ENCODE measurements around the gene NEDD4L. TPM values are rescaled to one million over a fixed set of nuclear protein-coding genes. Genes with fewer than 3 reads are reported as not detected.
A peak's percentile ranks its signal among the peaks of the same experiment; 100 is the strongest.

The NEDD4L gene
- total RNA-seq, 1 donor from 2014 or later, result 60.2 TPM

DNA sequence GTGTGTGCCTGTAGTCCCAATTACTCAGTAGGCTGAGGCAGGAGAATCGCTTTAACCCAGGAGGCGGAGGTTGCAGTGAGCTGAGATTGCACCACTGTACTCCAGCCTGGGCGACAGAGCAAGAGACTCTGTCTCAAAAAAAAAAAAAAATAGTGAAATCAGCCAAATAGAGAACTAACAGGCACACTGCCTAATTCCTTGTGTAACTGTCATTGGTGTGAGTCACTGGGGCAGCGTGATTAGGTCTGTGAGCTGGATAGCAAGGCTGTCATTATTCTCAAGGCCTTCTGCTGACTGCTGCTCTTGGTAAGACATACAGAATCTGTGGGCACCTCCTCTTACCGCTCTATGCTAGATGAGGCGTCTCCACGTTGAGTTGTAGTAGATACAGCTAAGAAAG lies 270.3 kb downstream of the NEDD4L start:
- peak; percentile 81 for DNase-seq (ENCODE audit: low spot score)

DNA sequence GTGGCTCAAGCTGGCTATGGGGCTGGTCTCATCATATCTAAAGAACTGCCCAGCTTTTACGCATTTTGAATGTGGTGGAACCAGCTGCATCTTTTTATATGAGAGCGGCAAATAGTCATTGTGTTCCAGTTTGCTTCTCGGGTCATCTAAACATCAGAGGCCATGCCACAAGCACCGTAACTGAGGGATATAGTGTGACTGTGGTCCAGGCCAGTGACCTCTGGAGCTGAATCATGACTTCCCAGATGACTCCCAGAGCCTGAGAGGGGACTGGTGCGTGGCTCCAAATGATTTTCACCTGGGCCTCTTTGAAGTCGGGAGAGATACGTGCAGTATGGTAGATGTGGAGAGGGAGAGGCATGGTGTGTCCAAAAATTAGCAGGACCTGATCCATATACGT lies 271.0 kb downstream of the NEDD4L start:
- no peak for DNase-seq (ENCODE audit: low spot score)

DNA sequence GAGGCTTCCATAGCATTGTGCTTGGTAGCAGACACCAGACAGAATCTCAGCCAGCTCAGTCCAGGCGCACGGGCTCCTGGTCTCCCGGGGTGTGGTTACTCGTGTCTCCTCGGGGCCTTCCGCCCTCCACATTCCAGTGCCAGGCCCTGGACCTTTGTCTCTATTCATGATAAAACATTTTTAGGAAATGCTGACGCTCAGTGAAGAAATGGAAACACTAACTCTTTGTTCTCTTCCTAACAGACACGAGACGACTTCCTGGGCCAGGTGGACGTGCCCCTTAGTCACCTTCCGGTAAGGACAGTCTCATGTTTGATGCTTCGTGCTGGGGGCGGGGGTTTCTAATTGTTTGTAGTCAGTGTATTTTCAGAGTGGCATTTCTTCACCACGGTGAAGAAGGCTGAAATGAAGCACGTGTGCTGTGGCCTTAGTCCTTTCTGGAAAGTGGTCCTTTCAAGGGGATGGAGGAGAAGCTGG lies 271.8 kb downstream of the NEDD4L start:
- no peak for DNase-seq (ENCODE audit: low spot score)

DNA sequence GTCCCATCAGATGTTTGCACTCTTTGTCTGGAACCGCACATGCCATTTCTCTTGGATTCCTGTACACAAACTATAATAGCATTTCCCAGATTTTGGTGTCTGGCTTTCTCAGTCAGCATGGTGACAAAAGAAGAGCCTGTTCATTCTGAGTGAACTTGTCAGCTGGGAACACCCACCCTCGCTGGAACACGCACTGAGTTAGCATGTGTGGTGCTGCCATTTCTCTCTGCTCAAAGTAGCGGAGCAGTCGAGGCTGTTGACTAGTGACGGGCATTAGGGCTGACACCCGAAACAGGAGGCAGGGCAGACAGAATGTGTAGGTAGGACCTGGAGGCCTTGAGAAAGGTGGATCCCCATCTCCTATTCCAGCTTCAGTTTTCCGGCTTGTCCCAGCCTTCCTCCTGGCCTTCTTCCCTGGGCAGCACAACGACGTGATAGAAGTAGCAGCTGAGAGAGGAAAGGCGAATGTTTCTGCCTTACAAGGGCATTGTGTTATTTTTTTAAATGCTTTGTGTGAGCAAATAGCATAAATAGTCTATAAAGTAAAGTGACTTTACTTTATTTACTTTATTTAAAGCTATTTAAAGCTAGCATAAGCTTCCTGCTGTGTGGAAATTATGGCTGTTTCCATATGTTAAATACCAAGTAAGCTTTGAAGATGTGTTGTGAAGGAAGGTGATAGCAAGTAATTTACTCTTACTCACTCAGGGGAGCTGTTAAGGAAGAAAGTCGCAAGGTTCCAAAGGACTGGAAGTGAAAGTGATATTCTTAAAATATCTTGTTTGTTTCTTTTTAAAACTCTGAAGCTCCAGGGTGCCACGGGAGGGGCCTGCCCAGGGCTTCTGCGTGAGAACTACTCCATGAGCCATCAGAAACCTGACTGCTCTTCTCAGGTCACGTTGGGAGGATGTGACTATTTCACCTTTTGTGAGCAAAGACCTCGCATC lies 272.6 kb downstream of the NEDD4L start:
- no peak for DNase-seq (ENCODE audit: low spot score)

DNA sequence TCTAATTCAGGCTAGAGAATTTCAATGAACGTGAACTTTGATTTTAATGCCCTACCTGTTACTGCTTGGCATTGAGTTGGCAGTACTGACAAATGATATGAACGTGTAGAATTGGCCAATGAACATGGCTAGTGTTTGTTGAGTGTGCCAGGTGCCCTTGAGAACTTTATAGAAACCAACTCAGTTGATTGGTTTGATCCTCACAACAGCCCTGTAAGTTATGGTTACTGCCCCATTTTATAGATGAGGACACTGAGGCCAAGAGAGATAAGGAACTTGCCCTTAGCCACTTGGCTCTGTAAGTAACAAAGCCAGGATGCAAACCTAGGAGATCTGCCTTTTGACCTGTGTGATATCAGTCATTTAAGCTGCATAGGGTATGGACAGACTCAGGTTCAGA lies 275.7 kb downstream of the NEDD4L start:
- no peak for DNase-seq (ENCODE audit: low spot score)

DNA sequence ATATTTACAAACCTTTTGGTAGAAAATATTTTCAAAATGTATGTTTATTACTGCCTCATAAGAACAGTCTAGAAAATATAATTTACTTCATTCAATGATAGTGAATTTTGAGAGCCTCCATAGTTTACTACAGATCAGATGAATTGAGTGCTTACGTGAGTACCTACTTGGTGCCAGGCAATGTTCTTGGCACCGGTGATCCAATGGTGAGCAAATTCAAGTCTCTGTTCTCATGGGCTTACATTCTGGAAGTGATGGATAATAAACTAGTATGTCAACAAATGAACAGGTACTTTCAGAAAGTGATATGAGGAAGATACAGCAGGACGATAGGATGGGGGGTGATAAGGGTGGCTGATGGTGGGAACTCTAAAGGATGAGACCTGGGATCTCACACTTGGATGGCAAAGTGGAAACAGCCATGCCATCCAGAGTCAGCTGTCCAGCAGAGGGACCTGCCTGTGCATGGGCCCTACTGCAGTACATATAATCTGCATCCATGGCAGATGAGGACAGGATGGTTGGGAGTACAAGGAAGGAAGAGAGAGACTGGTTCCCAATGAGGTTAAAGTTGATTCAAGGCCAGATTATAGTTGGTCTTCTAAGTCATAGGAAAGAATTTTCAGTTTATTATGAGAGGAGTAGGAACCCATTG lies 277.0 kb downstream of the NEDD4L start:
- DNase-seq (ENCODE audit: low spot score), result no peak

DNA sequence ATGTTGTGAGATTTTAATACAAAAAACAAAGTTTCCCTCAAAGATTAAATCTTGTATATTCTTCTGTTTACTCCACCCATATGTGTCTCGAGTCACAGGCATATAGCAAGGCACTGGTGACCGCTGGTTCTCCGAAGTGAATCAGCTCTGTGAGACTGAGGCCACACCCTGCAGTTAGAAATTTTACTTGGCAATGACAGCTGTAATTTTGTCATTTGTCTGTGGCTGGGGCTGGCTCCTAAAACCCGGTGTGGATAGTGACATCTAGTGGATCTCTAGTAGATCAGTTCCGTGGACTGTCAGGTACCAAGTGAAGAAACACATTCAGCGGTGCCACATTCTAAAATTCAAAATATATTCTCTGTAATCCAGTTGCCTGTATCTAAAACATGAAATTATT lies 278.0 kb downstream of the NEDD4L start:
- peak; percentile 88 for DNase-seq (ENCODE audit: low spot score)

DNA sequence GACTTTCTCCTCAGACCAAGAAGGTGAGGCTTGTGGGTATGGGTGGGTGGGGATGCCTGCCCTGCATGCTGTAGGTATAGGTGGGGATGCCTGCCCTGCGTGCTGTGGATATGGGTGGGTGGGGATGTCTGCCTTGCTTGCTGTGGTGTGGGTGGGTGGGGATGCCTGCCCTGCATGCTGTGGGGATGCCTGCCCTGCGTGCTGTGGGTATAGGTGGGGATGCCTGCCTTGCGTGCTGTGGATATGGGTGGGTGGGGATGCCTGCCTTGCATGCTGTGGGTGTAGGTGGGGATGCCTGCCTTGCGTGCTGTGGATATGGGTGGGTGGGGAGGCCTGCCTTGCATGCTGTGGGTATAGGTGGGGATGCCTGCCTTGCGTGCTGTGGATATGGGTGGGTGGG lies 278.4 kb downstream of the NEDD4L start:
- DNase-seq (ENCODE audit: low spot score), result no peak

DNA sequence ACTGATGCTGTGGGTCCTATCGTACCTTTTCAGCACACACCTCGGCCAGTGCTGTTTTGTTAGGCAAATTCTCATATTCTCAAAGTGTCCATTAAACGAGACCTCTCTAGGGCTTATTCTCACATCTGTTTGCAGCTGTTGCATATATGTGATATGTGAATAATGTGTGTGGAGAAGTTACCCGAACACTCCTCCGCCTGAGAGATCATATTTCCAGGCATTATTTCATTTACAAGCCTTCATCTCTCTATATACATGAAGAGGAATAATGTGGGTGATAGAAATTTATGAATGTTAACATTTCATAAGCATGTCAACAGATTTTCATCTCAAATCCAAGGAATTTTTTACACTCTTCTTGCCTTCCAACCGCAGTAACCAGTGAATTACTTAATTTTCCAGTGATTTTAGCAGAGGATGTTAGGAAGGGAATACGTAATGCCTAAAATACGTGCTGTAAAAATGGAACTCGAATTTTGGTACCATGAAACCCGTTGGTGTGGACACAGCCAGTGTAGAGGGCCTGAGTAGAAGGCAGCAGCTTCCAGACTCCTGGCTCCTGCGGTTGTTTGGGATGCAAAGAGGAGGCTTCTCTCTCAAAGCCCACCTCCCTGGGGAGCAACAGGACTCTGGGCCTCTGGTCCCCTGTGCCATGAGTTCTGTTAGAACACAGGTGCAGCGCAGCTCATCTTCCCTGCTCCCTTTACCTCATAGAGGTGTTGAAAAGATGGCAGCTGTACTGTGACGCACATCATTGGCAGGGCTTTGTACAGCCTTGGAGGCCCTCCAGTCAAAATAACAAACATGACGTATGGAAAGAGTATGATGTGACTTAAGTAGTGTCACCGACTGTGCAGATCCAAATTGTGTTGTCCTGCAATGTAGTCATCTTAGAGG lies 280.1 kb downstream of the NEDD4L start:
- no peak for DNase-seq (ENCODE audit: low spot score)

DNA sequence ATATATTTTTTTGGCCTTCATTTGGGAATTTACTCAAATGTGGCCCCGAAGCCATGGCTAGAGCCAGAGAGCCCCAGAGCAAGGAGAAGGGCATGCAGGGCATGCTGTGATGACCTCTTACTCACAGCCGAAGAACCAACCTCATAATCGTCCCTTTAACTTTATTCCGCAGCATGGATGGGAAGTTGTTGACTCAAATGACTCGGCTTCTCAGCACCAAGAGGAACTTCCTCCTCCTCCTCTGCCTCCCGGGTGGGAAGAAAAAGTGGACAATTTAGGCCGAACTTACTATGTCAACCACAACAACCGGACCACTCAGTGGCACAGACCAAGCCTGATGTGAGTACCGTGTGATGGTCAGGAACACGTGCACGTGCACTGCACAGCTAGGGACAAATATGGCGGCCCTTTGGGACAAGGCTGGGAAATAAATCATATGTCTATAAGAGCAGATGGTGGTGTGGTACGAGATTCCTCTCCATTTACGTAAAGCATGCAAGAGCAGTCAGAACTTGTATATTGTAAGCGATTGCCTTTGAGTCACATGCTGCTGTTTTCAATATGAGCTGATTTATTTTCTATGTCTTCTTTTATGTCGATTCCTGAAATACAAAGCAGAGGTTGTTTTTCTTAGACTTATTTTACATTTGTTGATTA lies 280.9 kb downstream of the NEDD4L start:
- DNase-seq (ENCODE audit: low spot score), result no peak

DNA sequence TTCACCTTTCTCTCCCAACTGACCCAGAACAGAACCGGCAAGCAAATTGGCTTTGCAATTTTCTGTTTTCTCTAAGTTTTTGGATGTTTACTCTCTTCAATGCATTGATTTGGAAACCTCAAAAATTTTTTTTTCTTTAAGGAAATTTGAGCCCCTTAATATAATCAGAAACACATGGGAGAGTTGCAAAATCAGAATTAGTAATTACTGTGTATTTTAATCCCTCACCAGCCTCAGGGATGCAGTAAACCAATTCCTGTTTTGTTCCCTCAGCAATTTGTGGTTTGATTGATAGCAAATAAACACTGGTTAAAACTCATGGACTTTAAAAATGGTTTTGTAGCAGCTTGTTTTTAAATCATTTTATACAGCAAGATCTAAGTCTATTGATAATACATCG lies 281.5 kb downstream of the NEDD4L start:
- DNase-seq (ENCODE audit: low spot score), result no peak

DNA sequence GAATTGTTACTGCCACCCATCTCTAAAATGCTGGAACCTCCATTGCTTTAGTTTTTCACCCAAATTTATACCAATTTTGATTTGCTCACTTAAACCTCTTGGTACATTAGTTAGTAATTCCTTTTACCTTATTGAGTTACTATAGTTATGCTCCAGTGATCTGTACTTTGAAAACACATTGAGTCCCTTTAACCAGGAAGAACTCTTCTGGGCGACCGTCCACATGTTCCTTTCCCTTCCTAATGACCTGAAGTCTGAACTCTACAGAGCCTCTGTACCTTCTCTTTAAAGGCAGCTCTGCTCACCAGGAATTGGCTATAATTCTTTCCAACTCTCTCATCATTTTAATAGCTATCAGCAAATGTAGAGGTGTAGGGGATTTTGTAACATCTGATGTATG lies 290.0 kb downstream of the NEDD4L start:
- DNase-seq (ENCODE audit: low spot score), result no peak

DNA sequence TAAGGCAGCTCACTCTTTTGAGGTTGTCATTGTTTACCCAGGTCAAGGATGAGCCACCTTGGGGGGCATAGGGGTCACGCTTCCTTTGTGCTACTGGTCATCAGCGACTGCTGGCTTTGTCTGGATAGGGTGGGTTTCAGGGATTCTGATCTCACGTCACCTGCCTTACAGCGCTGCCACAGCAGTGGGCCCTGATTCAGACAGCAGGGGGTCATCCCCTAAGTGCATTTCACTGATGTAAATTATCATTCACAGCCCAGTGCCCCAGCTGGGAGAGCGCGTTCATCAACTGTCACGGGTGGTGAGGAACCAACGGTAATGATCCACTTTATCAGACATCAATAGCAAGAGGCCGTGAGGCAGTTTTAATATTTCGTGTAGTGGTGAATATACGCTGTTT lies 291.2 kb downstream of the NEDD4L start:
- DNase-seq (ENCODE audit: low spot score), result no peak

DNA sequence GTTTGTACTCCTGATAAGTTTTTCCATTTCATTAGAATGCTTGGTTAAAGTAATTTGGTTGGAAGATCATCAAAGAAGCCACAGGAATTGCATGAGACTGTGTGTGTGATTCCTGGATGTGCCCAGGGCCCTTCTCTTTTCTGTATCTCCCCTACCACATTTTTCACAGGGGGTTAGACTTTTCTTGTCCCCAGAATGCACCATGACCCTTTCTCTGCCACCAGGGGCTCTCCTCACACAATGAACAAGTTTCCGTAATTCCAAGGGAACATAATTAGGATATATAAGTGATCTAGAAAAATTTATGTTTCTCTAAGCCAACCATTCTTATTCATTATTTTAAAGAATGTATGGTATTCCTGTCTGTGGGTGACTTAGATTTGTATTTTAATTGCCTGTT lies 291.8 kb downstream of the NEDD4L start:
- no peak for DNase-seq (ENCODE audit: low spot score)

DNA sequence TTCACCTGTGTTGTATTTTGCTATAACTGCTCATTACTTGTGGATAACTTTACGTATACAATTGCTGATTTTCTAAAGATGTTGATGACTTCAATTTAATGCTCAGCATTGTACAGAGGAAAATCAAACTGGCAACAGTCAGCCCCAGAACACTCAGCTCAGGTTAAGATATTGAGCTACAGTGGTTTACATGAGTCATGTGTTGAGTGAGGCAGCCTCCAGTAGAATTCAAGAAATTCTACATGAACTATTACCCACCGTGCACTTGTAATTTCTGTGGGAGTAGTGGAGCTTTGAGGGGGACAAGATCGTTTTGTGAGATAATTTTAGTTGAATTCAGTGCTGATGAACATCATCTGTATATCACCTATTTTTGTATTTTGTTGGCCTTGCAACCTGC lies 292.6 kb downstream of the NEDD4L start:
- no peak for DNase-seq (ENCODE audit: low spot score)

DNA sequence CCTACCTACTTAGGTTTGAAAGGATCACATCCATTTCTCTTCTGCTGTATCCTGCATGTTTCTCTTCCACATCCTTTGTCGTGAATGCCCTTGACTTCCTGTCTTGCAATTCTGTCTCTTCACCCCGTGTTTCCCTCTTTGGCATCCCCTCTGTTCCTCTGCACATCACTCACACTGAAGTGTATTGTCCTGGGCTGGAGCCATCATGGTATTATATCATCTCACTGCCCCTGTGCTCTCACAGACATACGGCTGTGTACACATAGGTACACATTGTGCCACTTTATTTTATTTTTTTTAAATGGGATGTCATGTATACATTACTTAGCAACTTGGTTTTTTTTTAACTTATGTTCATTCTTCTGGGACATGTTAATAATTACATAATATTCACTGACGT lies 293.3 kb downstream of the NEDD4L start:
- no peak for DNase-seq (ENCODE audit: low spot score)

DNA sequence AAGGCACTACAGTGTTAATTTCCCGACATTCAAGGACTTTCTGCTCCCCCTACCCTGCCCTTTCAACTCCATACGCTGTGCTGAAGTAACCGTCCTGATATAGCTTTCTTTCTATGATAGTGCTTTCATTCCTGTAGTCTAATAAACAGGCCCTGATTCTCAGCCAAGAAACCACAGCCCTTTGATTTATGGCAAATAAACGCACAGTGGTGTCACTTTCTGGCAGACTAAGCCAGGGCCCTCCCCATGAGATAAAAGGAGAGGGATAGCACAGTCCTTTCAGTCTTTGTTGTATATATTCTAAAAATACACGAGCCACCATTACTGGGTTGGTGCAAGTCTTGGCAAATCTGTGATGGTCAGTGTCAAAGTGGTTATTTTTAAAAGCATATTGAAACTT lies 293.7 kb downstream of the NEDD4L start:
- peak; percentile 81 for DNase-seq (ENCODE audit: low spot score)

DNA sequence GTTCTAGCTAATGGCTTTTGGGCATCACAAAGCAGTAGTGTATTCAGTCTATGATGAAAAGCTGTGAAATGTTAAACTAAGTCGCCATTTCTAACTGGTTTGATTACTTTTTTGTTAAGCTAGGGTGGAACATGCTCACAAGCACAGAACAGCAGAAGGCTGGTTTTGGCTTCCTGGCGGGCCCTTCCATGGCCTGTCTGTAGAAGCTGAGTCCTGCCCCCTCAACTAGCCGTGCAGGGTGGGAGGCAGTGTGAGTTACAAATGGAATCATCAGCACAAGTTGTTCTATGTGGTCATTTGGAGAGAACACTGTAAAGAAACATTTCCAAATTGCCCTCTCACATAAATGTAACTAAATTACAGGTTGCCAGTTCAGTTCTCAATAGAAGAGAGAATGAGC lies 294.1 kb downstream of the NEDD4L start:
- no peak for DNase-seq (ENCODE audit: low spot score)

DNA sequence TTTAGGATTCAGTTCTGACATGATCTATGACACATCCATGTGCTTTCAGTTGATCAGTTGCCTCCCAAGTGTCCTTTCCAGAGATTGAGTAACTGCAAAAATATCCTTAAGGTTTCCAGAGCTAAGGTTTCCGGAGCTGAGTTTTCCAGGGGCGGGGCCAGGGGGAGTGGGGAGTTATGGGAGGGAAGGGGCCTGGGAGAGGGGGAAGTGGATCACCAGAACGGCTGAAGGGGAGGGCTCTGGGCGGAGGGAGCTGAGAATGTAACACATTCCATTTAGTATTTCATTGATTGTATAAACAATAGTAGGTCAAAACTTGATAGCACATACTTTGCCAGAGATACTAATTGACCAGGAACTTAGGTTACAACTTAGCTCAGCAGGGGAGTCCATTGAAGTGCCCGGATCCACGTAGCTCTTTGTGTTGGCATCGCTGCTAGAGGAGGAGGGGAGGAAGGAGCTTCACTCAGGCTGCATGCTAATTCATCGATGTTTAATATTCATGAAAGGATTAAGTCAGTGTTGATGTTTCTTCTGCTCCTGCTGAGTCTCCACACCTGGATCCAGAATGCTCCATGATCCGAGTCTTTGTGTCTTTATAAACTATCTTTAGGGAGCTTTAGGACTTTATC lies 295.1 kb downstream of the NEDD4L start:
- peak; percentile 69 for DNase-seq (ENCODE audit: low spot score)

DNA sequence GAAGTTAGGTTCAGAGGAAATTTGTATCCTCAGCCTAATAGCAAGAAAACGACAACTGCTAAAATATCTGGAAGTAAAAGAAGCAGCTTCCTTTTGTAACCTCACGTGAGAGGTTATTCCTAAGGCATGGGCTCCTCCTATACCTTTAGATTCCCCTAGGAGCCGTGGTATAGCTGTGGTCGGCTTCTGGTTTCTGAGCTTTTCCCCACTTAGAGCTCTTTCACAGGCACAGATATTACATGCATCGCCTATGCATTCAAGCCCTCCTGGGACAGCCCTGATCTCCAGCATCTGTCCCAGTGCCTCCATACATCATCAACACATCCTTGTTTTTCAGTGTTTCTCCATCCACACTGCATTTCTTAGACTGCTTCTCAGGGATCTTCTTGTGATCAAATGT lies 295.9 kb downstream of the NEDD4L start:
- DNase-seq (ENCODE audit: low spot score), result no peak

DNA sequence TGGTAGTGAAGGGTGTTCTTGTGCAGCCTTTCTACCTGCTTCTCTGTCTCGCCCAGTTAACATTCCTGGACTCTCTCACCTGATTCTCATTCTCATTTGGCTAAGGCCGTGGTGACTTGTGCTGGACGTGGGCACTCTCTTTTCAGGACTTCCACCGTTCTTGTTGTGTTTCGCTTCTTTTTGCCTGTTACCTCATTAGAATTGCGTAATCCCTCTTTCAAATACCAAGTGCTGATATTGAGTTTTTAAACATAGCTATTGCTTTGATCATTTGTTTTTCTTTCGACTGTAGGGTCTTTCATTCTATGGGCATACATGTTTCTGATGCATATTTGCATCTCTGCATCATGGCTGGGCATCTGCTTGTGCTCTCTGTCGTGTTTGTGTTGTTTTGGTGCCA lies 297.9 kb downstream of the NEDD4L start:
- no peak for DNase-seq (ENCODE audit: low spot score)

All from umbilical cord (tissue), 2 donors.